Astrocyte (in vitro differentiated cells and primary cell): ENCODE data around the gene FOXJ1.

Source experiments
- EZH2 ChIP-seq: IDR thresholded peaks from 2 replicates; pipeline ENCODE4 v1.6.1; 2012; ENCODE audit warnings: mild to moderate bottlenecking, low read length, inconsistent platforms; ENCODE audit not compliant: insufficient read depth
- TF ChIP-seq, protein P1 (sequence below): IDR thresholded peaks from 2 replicates; pipeline ENCODE4 v1.5.1; 2011; ENCODE audit warnings: low read depth, mild to moderate bottlenecking, inconsistent platforms, low read length, moderate library complexity; ENCODE audit not compliant: insufficient read depth

DNA sequence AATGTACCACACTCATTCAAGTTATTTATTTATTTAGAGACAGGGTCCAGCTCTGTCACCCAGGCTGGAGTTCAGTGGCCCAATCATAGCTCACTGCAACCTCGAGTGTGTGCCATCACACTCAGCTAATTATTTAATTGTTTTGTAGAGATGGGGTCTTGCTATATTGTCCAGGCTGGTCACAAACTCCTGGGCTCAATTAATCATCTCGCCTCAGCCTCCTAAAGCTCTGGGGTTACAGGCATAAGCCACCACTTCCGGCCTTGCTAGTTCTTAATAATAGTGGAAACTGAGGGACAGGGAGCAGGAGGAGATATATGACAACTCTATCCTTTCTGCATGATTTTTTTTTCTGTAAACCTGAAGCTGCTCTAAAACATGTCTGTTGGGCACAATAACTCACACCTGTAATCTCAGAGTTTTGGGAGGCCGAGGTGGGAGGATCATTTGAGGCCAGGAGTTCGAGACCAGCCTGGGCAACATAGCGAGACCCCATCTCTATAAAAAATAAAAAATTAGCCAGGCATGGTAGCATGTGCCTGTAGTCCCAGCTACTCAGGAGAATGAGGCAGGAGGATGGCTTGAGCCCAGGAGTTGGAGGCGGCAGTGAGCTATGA is 25.8 kb downstream of the FOXJ1 start:
- TF ChIP-seq, protein P1, sequence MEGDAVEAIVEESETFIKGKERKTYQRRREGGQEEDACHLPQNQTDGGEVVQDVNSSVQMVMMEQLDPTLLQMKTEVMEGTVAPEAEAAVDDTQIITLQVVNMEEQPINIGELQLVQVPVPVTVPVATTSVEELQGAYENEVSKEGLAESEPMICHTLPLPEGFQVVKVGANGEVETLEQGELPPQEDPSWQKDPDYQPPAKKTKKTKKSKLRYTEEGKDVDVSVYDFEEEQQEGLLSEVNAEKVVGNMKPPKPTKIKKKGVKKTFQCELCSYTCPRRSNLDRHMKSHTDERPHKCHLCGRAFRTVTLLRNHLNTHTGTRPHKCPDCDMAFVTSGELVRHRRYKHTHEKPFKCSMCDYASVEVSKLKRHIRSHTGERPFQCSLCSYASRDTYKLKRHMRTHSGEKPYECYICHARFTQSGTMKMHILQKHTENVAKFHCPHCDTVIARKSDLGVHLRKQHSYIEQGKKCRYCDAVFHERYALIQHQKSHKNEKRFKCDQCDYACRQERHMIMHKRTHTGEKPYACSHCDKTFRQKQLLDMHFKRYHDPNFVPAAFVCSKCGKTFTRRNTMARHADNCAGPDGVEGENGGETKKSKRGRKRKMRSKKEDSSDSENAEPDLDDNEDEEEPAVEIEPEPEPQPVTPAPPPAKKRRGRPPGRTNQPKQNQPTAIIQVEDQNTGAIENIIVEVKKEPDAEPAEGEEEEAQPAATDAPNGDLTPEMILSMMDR: no peak
- TF ChIP-seq EZH2: no peak
